CD14-positive monocyte (primary cell): Measurements from ENCODE around the gene MAP1LC3A. TPM values are rescaled to one million over a fixed set of nuclear protein-coding genes. Genes with fewer than 3 reads are reported as not detected.

Experiments
- DNase-seq, 3 donors: peaks; one replicate each; pipeline ENCODE4 v3.0.0-alpha.2; 2011 to 2022
- H2AFZ ChIP-seq: 2 replicates; pipeline ENCODE4 v1.6.0; 2012; ENCODE audit warnings: mild to moderate bottlenecking, low read depth, low read length, inconsistent platforms; ENCODE audit not compliant: insufficient read depth, poor library complexity, severe bottlenecking
- H3K27ac ChIP-seq, 2 donors: 1 replicate in 1 of 2; 2 replicates in 1 of 2; pipeline ENCODE4 v1.5.1; 2012 to 2013; ENCODE audit warnings: low read length in 2 of 2, control low read depth in 1 of 2, inconsistent platforms in 1 of 2, low read depth in 1 of 2, mild to moderate bottlenecking in 1 of 2
- H3K27me3 ChIP-seq, 2 donors: one replicate each; pipeline versions ENCODE4 v1.6.0 to v1.6.1; 2011 to 2013; ENCODE audit warnings: low read length in 2 of 2; ENCODE audit not compliant: control insufficient read depth in 2 of 2, insufficient read depth in 2 of 2
- H3K36me3 ChIP-seq, 2 donors: replicated peaks in 1 of 2; 1 replicate in 1 of 2; 2 replicates in 1 of 2; pipeline versions ENCODE4 v1.5.1 to v1.6.1; 2012 to 2013; ENCODE audit warnings: low read length in 2 of 2, control low read depth in 1 of 2, inconsistent platforms in 1 of 2, mild to moderate bottlenecking in 1 of 2; ENCODE audit not compliant: insufficient read depth in 2 of 2, control insufficient read depth in 1 of 2
- H3K4me1 ChIP-seq, 2 donors: 1 replicate in 1 of 2; 2 replicates in 1 of 2; pipeline versions ENCODE4 v1.5.1 to v1.6.1; 2012 to 2013; ENCODE audit warnings: low read length in 2 of 2, control low read depth in 1 of 2, inconsistent platforms in 1 of 2, mild to moderate bottlenecking in 1 of 2, moderate library complexity in 1 of 2; ENCODE audit not compliant: insufficient read depth in 2 of 2, control insufficient read depth in 1 of 2
- H3K4me2 ChIP-seq: replicated peaks from 2 replicates; pipeline ENCODE3; 2012; ENCODE audit warnings: low read length, moderate library complexity, mild to moderate bottlenecking; ENCODE audit not compliant: poor library complexity, severe bottlenecking; ENCODE audit errors: extremely low read depth
- H3K4me3 ChIP-seq, 3 experiments: fragments of 200-600 bp in 1 of 3; sonication (generic) in 1 of 3; replicated peaks in 1 of 3; 1 replicate in 2 of 3; 2 replicates in 1 of 3; pipeline ENCODE4 v1.5.1; 2011 to 2013; ENCODE audit warnings: low read length in 3 of 3, mild to moderate bottlenecking in 3 of 3, control low read depth in 2 of 3, low read depth in 2 of 3, inconsistent platforms in 1 of 3, moderate library complexity in 1 of 3
- H3K79me2 ChIP-seq: 2 replicates; pipeline ENCODE4 v1.6.0; 2012; ENCODE audit warnings: mild to moderate bottlenecking, control low read depth, inconsistent platforms, low read length, moderate library complexity; ENCODE audit not compliant: insufficient read depth
- H3K9ac ChIP-seq: 2 replicates; pipeline ENCODE4 v1.6.0; 2017; ENCODE audit warnings: low read length, mild to moderate bottlenecking; ENCODE audit not compliant: insufficient read depth, poor library complexity, severe bottlenecking
- H3K9me3 ChIP-seq, 2 donors: replicated peaks in 1 of 2; 1 replicate in 1 of 2; 2 replicates in 1 of 2; pipeline versions ENCODE4 v1.5.1 to v1.6.1; 2012 to 2013; ENCODE audit warnings: low read length in 2 of 2, control low read depth in 1 of 2; ENCODE audit not compliant: control insufficient read depth in 1 of 2, insufficient read depth in 1 of 2
- H4K20me1 ChIP-seq: 2 replicates; pipeline ENCODE4 v1.6.0; 2012; ENCODE audit warnings: mild to moderate bottlenecking, low read length, control low read depth, moderate library complexity; ENCODE audit not compliant: insufficient read depth
- H3K27ac Mint-ChIP-seq, 7 donors: one replicate each; pipeline ENCODE4 v1.8.0; 2020; ENCODE audit warnings: mild to moderate bottlenecking in 7 of 7, mixed read lengths in 7 of 7, moderate library complexity in 6 of 7, inconsistent platforms in 2 of 7
- H3K27me3 Mint-ChIP-seq, 3 donors: one replicate each; pipeline ENCODE4 v1.8.0; 2021 to 2022; ENCODE audit warnings: low read depth in 3 of 3, mild to moderate bottlenecking in 3 of 3, mixed read lengths in 3 of 3, moderate library complexity in 3 of 3, inconsistent platforms in 1 of 3
- H3K36me3 Mint-ChIP-seq, 2 donors: one replicate each; pipeline ENCODE4 v1.8.0; 2020; ENCODE audit warnings: mixed read lengths in 2 of 2, inconsistent platforms in 1 of 2, mild to moderate bottlenecking in 1 of 2
- H3K4me1 Mint-ChIP-seq: one replicate; pipeline ENCODE4 v1.8.0; 2020; ENCODE audit warnings: mild to moderate bottlenecking, mixed read lengths
- H3K4me3 Mint-ChIP-seq, 2 donors: one replicate each; pipeline ENCODE4 v1.8.0; 2020; ENCODE audit warnings: mild to moderate bottlenecking in 2 of 2, mixed read lengths in 2 of 2, moderate library complexity in 1 of 2
- H3K9me3 Mint-ChIP-seq, 7 donors: one replicate each; pipeline ENCODE4 v1.8.0; 2020 to 2022; ENCODE audit warnings: mixed read lengths in 7 of 7, mild to moderate bottlenecking in 6 of 7, moderate library complexity in 6 of 7, inconsistent platforms in 2 of 7
- WGBS: methylation state at CpG from one replicate; pipeline ENCODE4 v1.1.5; 2013; ENCODE audit warnings: missing lambda C conversion rate; ENCODE audit not compliant: insufficient coverage; 5-methylcytosine and 5-hydroxymethylcytosine counted together
- intact Hi-C, 2 donors: fragments of 100-400 bp; cut with micrococcal nuclease; formaldehyde crosslinking; loops; one replicate each; pipeline versions ENCODE4 v1.15.0 to v1.15.1; 2023
- polyA plus RNA-seq, 3 donors: library from polyadenylated mRNA; depleted of rRNA in 1 of 3; unstranded in 2 of 3; stranded (reverse) in 1 of 3; fragments of 300-500 nt in 2 of 3; fragments of >200 nt in 1 of 3; fragmentation: Illumina TruSeq in 2 of 3; gene quantifications; 1 replicate in 2 of 3; 2 replicates in 1 of 3; pipeline ENCODE4 v1.2.3, GENCODE V29; 2012 to 2021
- TF ChIP-seq, protein P1 (sequence below): fragments of 200-600 bp; IDR thresholded peaks from one replicate; pipeline ENCODE4 v1.8.0; 2022; ENCODE audit warnings: antibody characterized with exemption, mild to moderate bottlenecking

The MAP1LC3A gene
- polyA plus RNA-seq, 3 donors = 2.5 to 7.7 (median 2.6) TPM

DNA sequence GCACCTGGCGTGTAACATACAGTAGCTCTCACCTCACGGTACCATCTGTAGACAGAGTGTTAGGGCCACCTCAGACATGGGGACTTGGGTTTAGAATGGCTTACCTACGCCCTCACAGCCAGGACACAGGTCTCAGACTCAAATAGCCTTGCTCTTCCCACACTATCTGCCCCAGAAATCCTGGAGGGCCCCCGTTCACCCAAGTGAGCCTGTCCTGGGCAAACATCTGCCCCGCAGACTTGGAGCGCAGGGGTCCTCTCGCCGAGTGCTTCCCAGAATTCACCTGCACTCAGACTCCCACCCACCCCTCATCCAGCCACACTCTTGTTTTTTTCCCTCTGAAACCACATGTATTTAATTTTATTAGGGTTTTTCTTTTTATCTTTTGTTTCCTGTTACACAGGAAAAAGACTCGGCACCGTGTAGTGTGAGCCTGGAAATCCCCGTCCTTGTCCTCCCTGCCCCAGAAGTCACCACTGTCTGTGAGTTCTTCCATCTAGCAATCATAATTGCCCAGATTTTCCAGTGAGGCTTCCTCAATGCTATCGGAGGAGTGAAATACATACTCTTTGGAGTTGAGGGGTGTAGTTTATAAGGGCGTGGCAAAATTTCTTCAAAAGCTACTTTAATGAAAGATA is 17.1 kb upstream of the MAP1LC3A start:
- Mint-ChIP-seq H3K27ac (no peak overlapping the region), H3K27me3 (peaks cover 9 to 18% (median 10%) of the 10 kb centered on the region in 3 donors), H3K4me1 (peaks cover 8% of the 10 kb centered on the region), H3K9me3 (peaks cover 0 to 2% (median 0%) of the 10 kb centered on the region in 7 donors), H3K36me3 (peaks cover 42 to 54% of the 10 kb centered on the region in 2 donors), H3K4me3 (no peak overlapping the region)
- Histone ChIP-seq H4K20me1 (peaks cover 16% of the 10 kb centered on the region), H3K4me1 (peaks cover 6 to 9% of the 10 kb centered on the region in 2 donors), H3K4me2 (no peak overlapping the region), H3K79me2 (no peaks in the 10 kb centered on the region), H3K36me3 (peaks cover 34 to 58% of the 10 kb centered on the region in 2 donors), H3K9me3 (no peaks in the 10 kb centered on the region), H2AFZ (no peak overlapping the region), H3K9ac (no peak overlapping the region), H3K27me3 (peaks cover 0 to 3% of the 10 kb centered on the region in 2 donors), H3K4me3 (no peak overlapping the region), H3K27ac (no peak overlapping the region)
- TF ChIP-seq, protein P1, sequence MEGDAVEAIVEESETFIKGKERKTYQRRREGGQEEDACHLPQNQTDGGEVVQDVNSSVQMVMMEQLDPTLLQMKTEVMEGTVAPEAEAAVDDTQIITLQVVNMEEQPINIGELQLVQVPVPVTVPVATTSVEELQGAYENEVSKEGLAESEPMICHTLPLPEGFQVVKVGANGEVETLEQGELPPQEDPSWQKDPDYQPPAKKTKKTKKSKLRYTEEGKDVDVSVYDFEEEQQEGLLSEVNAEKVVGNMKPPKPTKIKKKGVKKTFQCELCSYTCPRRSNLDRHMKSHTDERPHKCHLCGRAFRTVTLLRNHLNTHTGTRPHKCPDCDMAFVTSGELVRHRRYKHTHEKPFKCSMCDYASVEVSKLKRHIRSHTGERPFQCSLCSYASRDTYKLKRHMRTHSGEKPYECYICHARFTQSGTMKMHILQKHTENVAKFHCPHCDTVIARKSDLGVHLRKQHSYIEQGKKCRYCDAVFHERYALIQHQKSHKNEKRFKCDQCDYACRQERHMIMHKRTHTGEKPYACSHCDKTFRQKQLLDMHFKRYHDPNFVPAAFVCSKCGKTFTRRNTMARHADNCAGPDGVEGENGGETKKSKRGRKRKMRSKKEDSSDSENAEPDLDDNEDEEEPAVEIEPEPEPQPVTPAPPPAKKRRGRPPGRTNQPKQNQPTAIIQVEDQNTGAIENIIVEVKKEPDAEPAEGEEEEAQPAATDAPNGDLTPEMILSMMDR = no peak
- no peak for DNase-seq
- 100% methylated on average over 3 of the region's 13 CpGs for WGBS
- intact Hi-C loops = loop anchor here in 1 of 2 donors (5.0 kb wide), 1 partner anchor 171 kb away; no protein-coding TSS in a partner anchor

DNA sequence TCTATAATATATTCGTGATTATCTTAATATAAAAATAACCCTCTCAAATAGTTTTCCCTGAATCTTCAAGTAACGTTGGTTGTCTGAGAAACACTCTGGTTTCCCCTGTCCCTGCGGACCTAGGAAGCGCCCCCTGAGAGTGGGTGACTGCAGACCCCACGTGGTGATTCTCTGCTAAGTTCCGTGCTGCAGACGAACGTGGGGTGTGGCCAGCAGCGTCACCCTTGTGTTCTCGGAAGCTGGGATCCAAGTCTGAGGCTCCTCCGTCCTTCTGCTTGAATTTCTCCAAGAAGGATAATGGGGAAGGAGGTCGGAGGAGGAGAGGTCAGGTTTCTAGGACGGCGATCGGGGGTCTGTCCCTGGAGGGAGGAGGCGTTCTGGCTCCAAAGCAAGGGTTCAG is 16.6 kb upstream of the MAP1LC3A start:
- peaks cover 8% of the 10 kb centered on the region for H3K4me1 Mint-ChIP-seq
- intact Hi-C loops = loop anchor here in 1 of 2 donors (5.0 kb wide), 1 partner anchor 170 kb away; no protein-coding TSS in a partner anchor

More for the DNA sequence above, 16.6 kb upstream of the MAP1LC3A start:
- Histone ChIP-seq H3K27ac (no peak overlapping the region), H3K36me3 (peaks cover 31 to 53% of the 10 kb centered on the region in 2 donors), H3K79me2 (no peaks in the 10 kb centered on the region), H2AFZ (no peak overlapping the region), H4K20me1 (peaks cover 13% of the 10 kb centered on the region), H3K4me3 (no peak overlapping the region), H3K9ac (no peak overlapping the region), H3K27me3 (peaks cover 0 to 3% of the 10 kb centered on the region in 2 donors), H3K9me3 (no peaks in the 10 kb centered on the region), H3K4me2 (no peak overlapping the region), H3K4me1 (peaks cover 6 to 9% of the 10 kb centered on the region in 2 donors)
- DNase-seq = no peak
- WGBS = 97% methylated on average over 9 of the region's 16 CpGs
- peaks cover 0 to 2% (median 0%) of the 10 kb centered on the region in 7 donors for H3K9me3 Mint-ChIP-seq
- no peak overlapping the region for H3K4me3 Mint-ChIP-seq
- H3K36me3 Mint-ChIP-seq = peaks cover 38 to 49% of the 10 kb centered on the region in 2 donors
- no peak overlapping the region for H3K27ac Mint-ChIP-seq
- peaks cover 9 to 19% (median 10%) of the 10 kb centered on the region in 3 donors for H3K27me3 Mint-ChIP-seq
- TF ChIP-seq, protein P1 = no peak
